Stomach (tissue), 9 donors: Measurements from ENCODE around the gene JAG1. TPM values are rescaled to one million over a fixed set of nuclear protein-coding genes. Genes with fewer than 3 reads are reported as not detected.

ENCODE experiments used
- DNase-seq, 2 donors: peaks; one replicate each; pipeline versions ENCODE4 v3.0.0 to v3.0.0-alpha.2; 2013 to 2019
- H3K27ac ChIP-seq, 5 donors: fragments of 200-600 bp in 4 of 5; sonication (generic) in 4 of 5; one replicate each; pipeline ENCODE4 v1.5.1; 2013 to 2019; ENCODE audit warnings: mild to moderate bottlenecking in 1 of 5, moderate library complexity in 1 of 5
- H3K27me3 ChIP-seq, 3 donors: fragments of 200-600 bp; sonication (generic); one replicate each; pipeline ENCODE4 v1.5.1; 2017 to 2019; ENCODE audit warnings: mixed run types in 1 of 3
- H3K36me3 ChIP-seq, 4 donors: fragments of 200-600 bp; sonication (generic); 1 replicate in 3 of 4; 2 replicates in 1 of 4; pipeline ENCODE4 v1.5.1; 2016 to 2019
- H3K4me1 ChIP-seq, 4 donors: fragments of 200-600 bp; sonication (generic); one replicate each; pipeline ENCODE4 v1.5.1; 2016 to 2019
- H3K4me3 ChIP-seq, 4 donors: fragments of 200-600 bp; sonication (generic) in 3 of 4; one replicate each; pipeline ENCODE4 v1.5.1; 2016 to 2019; ENCODE audit warnings: mild to moderate bottlenecking in 1 of 4
- H3K9me3 ChIP-seq, 4 donors: fragments of 200-600 bp; sonication (generic); one replicate each; pipeline ENCODE4 v1.5.1; 2016 to 2019
- EP300 ChIP-seq: sonication (generic); formaldehyde crosslinking; IDR thresholded peaks from one replicate; pipeline ENCODE4 v1.6.1; 2017; ENCODE audit warnings: antibody characterized with exemption
- POLR2A ChIP-seq, 4 donors: fragments of 450-650 bp; IDR thresholded peaks; one replicate each; pipeline ENCODE4 v1.6.1; 2016; ENCODE audit warnings: antibody characterized with exemption in 4 of 4, control low read depth in 2 of 4, mild to moderate bottlenecking in 1 of 4, moderate library complexity in 1 of 4
- POLR2AphosphoS5 ChIP-seq, 3 donors: sonication (generic); formaldehyde crosslinking; IDR thresholded peaks; one replicate each; pipeline ENCODE4 v1.6.1; 2016; ENCODE audit warnings: antibody characterized with exemption in 3 of 3
- WGBS, 5 donors: extraction: QIAGEN DNeasy Blood & Tissue Kit in 3 of 5; methylation state at CpG; one replicate each; pipeline versions ENCODE4 v1.1.5 to v1.1.7; 2013 to 2018; 5-methylcytosine and 5-hydroxymethylcytosine counted together
- intact Hi-C: fragments of 100-400 bp; cut with DNase I; formaldehyde crosslinking; loops from one replicate; pipeline ENCODE4 v1.15.1; 2023; ENCODE audit warnings: low total_unique reads
- polyA plus RNA-seq, 3 donors: library from polyadenylated mRNA; stranded (reverse); fragments of 200-250 nt; gene quantifications; one replicate each; pipeline ENCODE4 v1.2.3, GENCODE V29; 2013
- total RNA-seq, 5 donors: library from RNA; depleted of rRNA; stranded (reverse); fragments of >200 nt; gene quantifications; one replicate each; pipeline versions ENCODE4 v1.1.0 to v1.2.3, GENCODE V29; 2014 to 2016
- TF ChIP-seq, protein P1 (sequence below), 7 experiments: fragments of 450-650 bp in 4 of 7; fragments of 200-600 bp in 3 of 7; sonication (generic) in 3 of 7; IDR thresholded peaks; one replicate each; pipeline ENCODE4 v1.5.1; 2016 to 2019; ENCODE audit warnings: antibody characterized with exemption in 7 of 7, control low read depth in 2 of 7, mild to moderate bottlenecking in 1 of 7
- donor health status: healthy with polysubstance abuse.
- donor health status: Bipolar disorder and iron deficiency.
- donor health status: healthy.

JAG1 gene
- total and polyA plus RNA-seq, 8 donors: 5.2 to 133 (median 62.2) TPM

DNA sequence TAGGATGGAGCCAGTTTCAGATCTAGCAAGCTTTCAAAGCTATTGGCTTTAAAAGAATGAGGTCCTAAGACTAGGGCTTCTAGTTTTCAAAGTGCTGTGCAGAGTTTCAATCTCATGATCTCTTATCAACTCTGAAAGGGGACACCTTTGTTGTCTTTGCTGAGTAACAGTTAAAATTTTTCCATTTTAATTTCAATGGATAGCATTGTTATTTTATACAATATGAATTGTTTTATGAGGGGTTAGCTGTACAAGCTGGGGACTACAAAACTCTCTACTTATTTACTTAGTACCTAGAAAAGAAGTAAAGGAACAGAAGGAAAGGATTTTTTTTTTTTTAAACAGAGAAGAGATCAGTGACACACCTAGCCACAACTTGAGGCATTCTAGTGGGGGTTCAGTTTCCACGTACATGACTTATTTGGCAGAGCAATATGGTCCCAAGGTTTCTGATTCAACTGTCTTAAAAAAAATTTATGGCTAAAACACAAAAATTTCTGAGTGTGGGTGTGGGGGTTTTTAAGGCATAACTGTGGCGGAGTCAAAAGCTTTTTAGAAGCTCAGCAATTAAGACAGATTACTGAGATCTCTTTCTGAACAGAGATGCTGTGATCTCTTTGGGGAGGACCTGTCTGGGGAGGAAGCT, 46.1 kb upstream of the JAG1 start:
- H3K27me3 ChIP-seq: no peaks in the 10 kb centered on the region
- WGBS, 5 donors: 68 to 74% (median 71%) methylated on average over 2 of the region's 2 CpGs
- H3K4me3 ChIP-seq: no peak overlapping the region
- peaks cover 6 to 35% (median 21%) of the 10 kb centered on the region in 4 donors for H3K4me1 ChIP-seq
- no peak for DNase-seq
- H3K9me3 ChIP-seq: no peaks in the 10 kb centered on the region
- H3K27ac ChIP-seq: no peak overlapping the region
- TF ChIP-seq, protein P1, sequence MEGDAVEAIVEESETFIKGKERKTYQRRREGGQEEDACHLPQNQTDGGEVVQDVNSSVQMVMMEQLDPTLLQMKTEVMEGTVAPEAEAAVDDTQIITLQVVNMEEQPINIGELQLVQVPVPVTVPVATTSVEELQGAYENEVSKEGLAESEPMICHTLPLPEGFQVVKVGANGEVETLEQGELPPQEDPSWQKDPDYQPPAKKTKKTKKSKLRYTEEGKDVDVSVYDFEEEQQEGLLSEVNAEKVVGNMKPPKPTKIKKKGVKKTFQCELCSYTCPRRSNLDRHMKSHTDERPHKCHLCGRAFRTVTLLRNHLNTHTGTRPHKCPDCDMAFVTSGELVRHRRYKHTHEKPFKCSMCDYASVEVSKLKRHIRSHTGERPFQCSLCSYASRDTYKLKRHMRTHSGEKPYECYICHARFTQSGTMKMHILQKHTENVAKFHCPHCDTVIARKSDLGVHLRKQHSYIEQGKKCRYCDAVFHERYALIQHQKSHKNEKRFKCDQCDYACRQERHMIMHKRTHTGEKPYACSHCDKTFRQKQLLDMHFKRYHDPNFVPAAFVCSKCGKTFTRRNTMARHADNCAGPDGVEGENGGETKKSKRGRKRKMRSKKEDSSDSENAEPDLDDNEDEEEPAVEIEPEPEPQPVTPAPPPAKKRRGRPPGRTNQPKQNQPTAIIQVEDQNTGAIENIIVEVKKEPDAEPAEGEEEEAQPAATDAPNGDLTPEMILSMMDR (IDR thresholded peaks at IDR 0.05): no peak
- TF ChIP-seq EP300 (no peak), POLR2AphosphoS5 (IDR thresholded peaks at IDR 0.05) (no peak), POLR2A (IDR thresholded peaks at IDR 0.05) (no peak)
- intact Hi-C loops: no loop called here
- no peaks in the 10 kb centered on the region for H3K36me3 ChIP-seq

- 81 to 95% (median 93%) methylated on average over 3 of the region's 3 CpGs for WGBS, 5 donors
- no peak overlapping the region for H3K27ac ChIP-seq
- H3K4me1 ChIP-seq: peaks cover 6 to 40% (median 24%) of the 10 kb centered on the region in 4 donors
- intact Hi-C loops: no loop called here
- no peaks in the 10 kb centered on the region for H3K36me3 ChIP-seq
- no peak for DNase-seq
- H3K4me3 ChIP-seq: no peak overlapping the region
- no peaks in the 10 kb centered on the region for H3K9me3 ChIP-seq
- H3K27me3 ChIP-seq: no peaks in the 10 kb centered on the region
- no peak for TF ChIP-seq POLR2A (IDR thresholded peaks at IDR 0.05)
- TF ChIP-seq POLR2AphosphoS5 (IDR thresholded peaks at IDR 0.05): no peak
- TF ChIP-seq, protein P1 (IDR thresholded peaks at IDR 0.05): no peak
- TF ChIP-seq EP300: no peak
Observed at GRCh38 chr20:10718661-10719060, 44.9 kb upstream of the JAG1 start.

DNA sequence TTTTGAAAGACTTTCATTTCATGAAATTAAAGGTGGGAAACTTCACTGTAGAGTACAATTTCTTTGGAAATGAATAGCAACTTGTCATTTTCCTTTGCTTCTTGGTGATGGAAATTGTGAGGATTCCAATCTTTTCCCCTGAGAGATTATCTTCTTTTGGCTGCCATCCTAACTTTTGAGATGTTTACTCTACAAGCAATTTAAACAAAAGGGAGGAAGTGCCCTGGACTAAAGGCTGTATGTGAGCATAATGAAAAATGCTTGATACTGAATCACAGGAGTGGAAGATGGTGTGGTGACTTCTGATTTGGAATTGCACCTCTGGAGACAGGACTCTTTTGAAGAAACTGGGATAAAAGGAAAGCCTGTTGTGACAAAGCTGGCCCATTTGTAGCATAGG, 43.1 kb upstream of the JAG1 start:
- intact Hi-C loops: no loop called here
- H3K4me1 ChIP-seq: peaks cover 6 to 54% (median 25%) of the 10 kb centered on the region in 4 donors
- TF ChIP-seq POLR2AphosphoS5 (IDR thresholded peaks at IDR 0.05): peak in 1 of 3 donors; percentile 18
- no peak for TF ChIP-seq POLR2A (IDR thresholded peaks at IDR 0.05)
- TF ChIP-seq EP300: no peak
- no peaks in the 10 kb centered on the region for H3K36me3 ChIP-seq
- H3K4me3 ChIP-seq: no peak overlapping the region
- peak overlapping the region in 2 of 5 donors; percentile 35 to 52 for H3K27ac ChIP-seq
- no peaks in the 10 kb centered on the region for H3K27me3 ChIP-seq
- no peaks in the 10 kb centered on the region for H3K9me3 ChIP-seq
- peak in 1 of 2 donors; percentile 33 for DNase-seq

DNA sequence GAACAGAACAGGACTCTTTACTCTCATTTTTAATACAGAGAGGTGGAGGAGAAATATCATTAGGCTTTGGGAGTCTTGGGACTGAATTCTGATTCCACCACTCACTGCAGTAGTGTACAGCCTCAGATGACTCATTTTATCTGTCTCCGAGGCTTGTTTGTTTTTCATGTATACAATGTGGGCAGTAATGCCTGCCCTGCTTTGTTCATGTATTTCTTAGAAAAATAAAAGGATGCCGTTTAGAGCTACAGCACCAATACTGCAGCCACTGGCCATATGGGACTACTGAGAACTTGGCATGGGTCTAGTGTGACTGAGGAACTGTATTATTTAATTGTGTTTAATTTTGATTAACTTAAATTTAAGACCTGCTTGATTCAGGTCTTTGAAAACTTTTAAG, 41.2 kb upstream of the JAG1 start:
- no peaks in the 10 kb centered on the region for H3K36me3 ChIP-seq
- H3K4me3 ChIP-seq: no peak overlapping the region
- DNase-seq: no peak
- TF ChIP-seq POLR2A (IDR thresholded peaks at IDR 0.05) (no peak), POLR2AphosphoS5 (IDR thresholded peaks at IDR 0.05) (no peak)
- TF ChIP-seq, protein P1 (IDR thresholded peaks at IDR 0.05): no peak
- peaks cover 6 to 62% (median 28%) of the 10 kb centered on the region in 4 donors for H3K4me1 ChIP-seq
- H3K9me3 ChIP-seq: no peaks in the 10 kb centered on the region
- no peaks in the 10 kb centered on the region for H3K27me3 ChIP-seq
- intact Hi-C loops: no loop called here
- WGBS, 5 donors: 16 to 38% (median 30%) methylated on average over 2 of the region's 2 CpGs
- no peak overlapping the region for H3K27ac ChIP-seq

- no peak overlapping the region for H3K27ac ChIP-seq
- H3K9me3 ChIP-seq: no peaks in the 10 kb centered on the region
- H3K4me1 ChIP-seq: peaks cover 6 to 57% (median 30%) of the 10 kb centered on the region in 4 donors
- no peak for DNase-seq
- no peak overlapping the region for H3K4me3 ChIP-seq
- TF ChIP-seq POLR2AphosphoS5 (IDR thresholded peaks at IDR 0.05) (no peak), EP300 (no peak), POLR2A (IDR thresholded peaks at IDR 0.05) (no peak)
- TF ChIP-seq, protein P1 (IDR thresholded peaks at IDR 0.05): no peak
- H3K27me3 ChIP-seq: no peaks in the 10 kb centered on the region
- no peaks in the 10 kb centered on the region for H3K36me3 ChIP-seq
- intact Hi-C loops: no loop called here
Observed at GRCh38 chr20:10714236-10714975, 40.6 kb upstream of the JAG1 start.
